HG02763 (cell line): ENCODE data around the gene RAB3IL1.
"Not testable (repeated sequence)": the region's sequence is repeated elsewhere in the genome, so short reads cannot be mapped to it uniquely, and the experiment has no call there.

Experiments used
- ATAC-seq: cut with Tn5 transposase; IDR thresholded peaks from one replicate; pipeline ENCODE4 v1.9.1; 2021; ENCODE audit warnings: mild to moderate bottlenecking, moderate library complexity; ENCODE audit not compliant: unreplicated experiment

The RAB3IL1 gene

GRCh38 chr11:61917334-61918109 lies at the start of gene RAB3IL1:
Gene RAB3IL1, minus strand, starts transcription at chr11:61917566. Its CDS starts 199 bp downstream, at chr11:61917367.
- no peak for ATAC-seq

GRCh38 chr11:61966734-61967115 lies 49.4 kb upstream of the RAB3IL1 start:
- no peak for ATAC-seq

- ATAC-seq: not testable (repeated sequence)
Observed at GRCh38 chr11:61964666-61965271, 47.4 kb upstream of the RAB3IL1 start.

- no peak for ATAC-seq
Observed at GRCh38 chr11:61964058-61964665, 46.8 kb upstream of the RAB3IL1 start.

- ATAC-seq: no peak
Observed at GRCh38 chr11:61963282-61964057, 46.1 kb upstream of the RAB3IL1 start.

GRCh38 chr11:61963016-61963281 lies 45.6 kb upstream of the RAB3IL1 start:
- ATAC-seq: no peak

GRCh38 chr11:61962213-61963015 lies 45.0 kb upstream of the RAB3IL1 start:
- ATAC-seq: no peak

- no peak for ATAC-seq
Observed at GRCh38 chr11:61961570-61962212, 44.3 kb upstream of the RAB3IL1 start.

GRCh38 chr11:61960532-61960931 lies 43.2 kb upstream of the RAB3IL1 start:
- no peak for ATAC-seq

- ATAC-seq: no peak
Observed at GRCh38 chr11:61959678-61960077, 42.3 kb upstream of the RAB3IL1 start.

GRCh38 chr11:61959114-61959513 lies 41.7 kb upstream of the RAB3IL1 start:
- ATAC-seq: no peak

GRCh38 chr11:61958590-61958989 lies 41.2 kb upstream of the RAB3IL1 start:
- ATAC-seq: no peak

- no peak for ATAC-seq
Observed at GRCh38 chr11:61957021-61957770, 39.8 kb upstream of the RAB3IL1 start.

- no peak for ATAC-seq
Observed at GRCh38 chr11:61956191-61957020, 39.0 kb upstream of the RAB3IL1 start.

- ATAC-seq: no peak
Observed at GRCh38 chr11:61955422-61956135, 38.2 kb upstream of the RAB3IL1 start.

GRCh38 chr11:61954851-61955421 lies 37.6 kb upstream of the RAB3IL1 start:
- ATAC-seq: no peak

GRCh38 chr11:61954106-61954850 lies 36.9 kb upstream of the RAB3IL1 start:
- ATAC-seq: no peak
